Activated naive CD4-positive, alpha-beta T cell (primary cell): ENCODE results near the gene TMCO6.
"Not testable (repeated sequence)": the region's sequence is repeated elsewhere in the genome, so short reads cannot be mapped to it uniquely, and the experiment has no call there.

ENCODE experiments used
- DNase-seq, 4 experiments: peaks; one replicate each; lab custom pipeline; 2025; lab: John Stamatoyannopoulos, UW

Gene TMCO6

DNA sequence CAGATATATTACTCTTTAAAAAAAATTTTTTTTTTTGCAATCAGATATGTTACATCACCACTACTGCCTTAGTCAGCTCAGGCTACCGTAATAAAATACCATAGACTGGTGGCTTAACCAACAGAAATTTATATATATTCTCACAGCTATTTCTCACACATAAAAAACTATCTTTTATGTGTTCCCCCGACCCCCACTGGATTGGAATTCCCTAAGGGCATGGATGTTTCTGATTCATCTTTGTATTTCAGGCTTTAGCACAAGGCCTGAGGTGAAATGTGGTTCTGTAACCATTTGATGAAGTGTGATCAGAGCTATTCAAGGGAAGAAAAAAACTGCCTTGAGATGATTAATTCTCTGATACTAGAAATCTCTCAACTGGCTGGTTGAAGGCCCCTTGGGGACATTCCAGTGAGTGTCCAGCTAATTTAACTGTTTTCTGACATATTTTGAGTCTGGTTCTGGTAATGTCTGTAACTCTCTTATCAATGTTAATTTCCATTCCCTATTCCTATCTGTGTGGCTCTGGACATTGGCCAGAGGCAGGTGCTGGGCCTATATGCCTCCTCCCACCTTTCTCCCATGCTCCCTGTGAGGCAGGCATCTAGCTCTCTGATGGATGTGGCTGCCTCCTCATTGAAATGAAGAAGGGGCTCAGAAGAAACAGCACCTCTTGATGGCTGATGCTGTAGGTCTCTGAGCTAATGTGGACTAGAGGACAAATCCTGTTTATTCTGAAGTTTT is 8.8 kb upstream of the TMCO6 start:
- DNase-seq: no peak

DNA sequence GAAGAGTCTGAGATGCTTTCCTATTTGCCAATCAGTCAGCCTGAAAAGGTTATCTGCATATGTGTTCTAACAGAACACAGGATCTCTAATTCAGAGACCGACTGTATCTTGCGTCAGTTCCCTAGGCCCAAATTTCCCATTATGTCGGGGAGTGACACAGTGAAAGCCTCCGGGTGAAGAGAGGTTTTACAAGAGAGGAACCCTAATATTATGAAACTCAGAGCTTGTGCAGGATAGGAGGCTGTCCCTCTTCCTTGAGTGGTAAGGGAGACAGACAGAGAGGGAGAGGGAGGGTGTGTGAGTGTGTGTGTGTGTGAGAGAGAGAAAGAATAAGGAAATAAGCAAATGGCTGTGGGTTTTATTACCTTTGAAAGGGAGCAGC is 8.2 kb upstream of the TMCO6 start:
- DNase-seq: no peak

- peak in 1 of 4 experiments; percentile 41 for DNase-seq
Observed at GRCh38 chr5:140631831-140632365, 7.4 kb upstream of the TMCO6 start.

- DNase-seq: peak in 3 of 4 experiments; percentile 18 to 42 (median 34)
Observed at GRCh38 chr5:140632366-140633020, 6.8 kb upstream of the TMCO6 start.

DNA sequence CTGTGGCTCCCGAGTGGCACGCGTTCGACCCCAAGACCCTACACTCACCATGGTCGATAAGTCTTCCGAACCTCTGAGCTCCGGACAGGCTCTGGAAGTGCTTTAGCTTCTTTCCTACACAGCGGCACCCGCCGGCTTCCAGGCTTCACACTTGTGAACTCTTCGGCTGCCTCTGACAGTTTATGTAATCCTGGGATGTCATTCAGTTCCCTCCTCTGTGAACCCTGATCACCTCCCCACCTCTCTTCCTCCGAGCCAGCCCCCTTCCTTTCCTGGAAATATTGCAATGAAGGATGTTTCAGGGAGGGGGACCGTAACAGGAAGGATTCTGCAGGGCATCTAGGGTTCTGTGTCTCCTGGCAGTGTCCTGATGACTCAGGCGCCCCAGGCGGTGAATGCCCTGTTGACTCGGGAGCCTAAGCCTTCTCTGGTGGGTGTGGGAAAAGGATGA is 6.2 kb upstream of the TMCO6 start, which contains the start of gene CD14:
CD14 (minus strand) TSS at position 155 of the 451 bp plus-strand sequence; CDS start at position 51, 104 bp downstream.
- DNase-seq: no peak

- DNase-seq: no peak
Observed at GRCh38 chr5:140633501-140633900, 5.8 kb upstream of the TMCO6 start.

DNA sequence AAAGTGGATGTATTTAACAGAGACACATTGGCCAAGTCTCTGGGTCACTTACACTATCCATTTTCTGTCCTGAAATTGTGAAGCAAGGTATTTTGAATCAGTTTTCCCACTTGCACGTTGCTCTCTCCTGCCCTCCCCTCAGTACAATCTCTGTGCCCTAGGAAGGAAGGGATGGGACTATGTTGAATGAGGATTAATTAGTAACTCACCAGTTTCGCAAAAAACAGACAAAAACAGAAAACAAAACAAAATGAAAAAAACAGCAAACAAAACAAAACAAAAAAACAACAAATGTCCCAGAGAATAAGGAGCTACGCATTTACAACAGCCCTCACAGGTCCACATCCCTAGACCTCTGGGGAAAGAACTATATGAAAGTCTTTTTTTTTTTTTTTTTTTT is 5.1 kb upstream of the TMCO6 start:
- no peak for DNase-seq

DNA sequence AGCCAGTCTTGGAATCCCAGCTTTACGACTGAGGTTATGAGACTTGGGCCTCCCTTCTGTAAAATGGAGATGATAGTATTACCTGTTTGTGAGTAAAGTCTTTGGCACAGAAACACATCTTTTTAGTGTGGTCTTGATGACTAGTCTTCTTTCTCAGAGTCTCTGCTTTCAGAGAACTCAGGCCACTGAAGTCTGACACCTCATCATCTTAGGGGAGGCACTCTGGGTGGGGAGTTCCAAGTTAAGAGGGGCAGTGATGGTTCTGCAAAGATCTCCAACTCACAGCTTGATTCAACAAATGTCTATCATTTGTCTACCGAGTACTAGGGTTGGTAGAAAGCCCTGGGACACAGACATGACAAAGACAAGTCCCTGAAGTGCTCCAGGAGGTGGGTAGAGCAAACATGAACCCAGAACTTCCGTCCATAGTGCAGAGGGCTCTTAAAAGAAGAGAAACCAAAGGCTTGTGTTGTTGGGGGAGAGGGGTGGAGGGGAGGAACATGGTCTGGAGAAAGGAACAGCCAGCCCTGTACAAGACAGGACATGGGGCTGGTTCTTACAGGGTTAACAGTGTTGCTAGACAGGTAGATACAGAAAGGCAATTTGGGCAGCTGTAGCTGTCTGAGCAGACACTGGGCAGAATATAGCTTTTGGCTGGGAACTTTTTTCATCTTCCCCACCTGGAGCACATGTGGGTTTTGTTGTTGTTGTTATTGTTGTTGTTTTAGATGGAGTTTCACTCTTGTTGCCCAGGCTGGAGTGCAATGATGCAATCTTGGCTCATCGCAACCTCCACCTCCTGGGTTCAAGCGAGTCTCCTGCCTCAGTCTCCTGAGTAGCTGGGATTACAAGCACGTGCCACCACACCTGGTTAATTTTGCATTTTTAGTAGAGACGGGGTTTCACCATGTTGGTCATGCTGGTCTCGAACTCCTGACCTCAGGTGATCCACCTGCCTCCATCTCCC is 3.7 kb upstream of the TMCO6 start:
- no peak for DNase-seq

GRCh38 chr5:140637371-140638100 is 1.7 kb upstream of the TMCO6 start:
- no peak for DNase-seq

- DNase-seq: not testable (repeated sequence)
Observed at GRCh38 chr5:140638898-140639147, 428 bp upstream of the TMCO6 start.

DNA sequence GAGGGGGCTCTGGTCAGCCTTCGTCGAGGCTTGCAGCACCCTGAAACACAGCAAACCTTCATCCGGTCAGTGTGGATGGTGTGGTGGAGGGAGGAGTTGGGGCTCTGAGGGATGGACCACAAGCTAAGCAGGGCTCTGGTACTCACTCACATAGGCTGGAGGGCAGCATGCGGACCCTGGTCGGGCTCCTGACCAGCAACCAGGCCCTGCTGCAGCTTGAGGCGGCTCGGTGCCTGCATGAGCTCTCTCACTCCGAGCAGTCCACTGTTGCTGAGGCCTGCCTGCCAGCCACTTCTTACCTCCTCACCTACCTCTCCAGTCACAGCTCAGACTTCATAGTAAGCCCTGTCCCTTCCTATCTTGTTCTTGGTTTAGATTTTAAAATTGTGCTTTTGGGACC is 2.5 kb downstream of the TMCO6 start:
- no peak for DNase-seq

- DNase-seq: no peak
Observed at GRCh38 chr5:140642718-140643117, 3.5 kb downstream of the TMCO6 start.

- no peak for DNase-seq
Observed at GRCh38 chr5:140647042-140647419, 7.8 kb downstream of the TMCO6 start.

DNA sequence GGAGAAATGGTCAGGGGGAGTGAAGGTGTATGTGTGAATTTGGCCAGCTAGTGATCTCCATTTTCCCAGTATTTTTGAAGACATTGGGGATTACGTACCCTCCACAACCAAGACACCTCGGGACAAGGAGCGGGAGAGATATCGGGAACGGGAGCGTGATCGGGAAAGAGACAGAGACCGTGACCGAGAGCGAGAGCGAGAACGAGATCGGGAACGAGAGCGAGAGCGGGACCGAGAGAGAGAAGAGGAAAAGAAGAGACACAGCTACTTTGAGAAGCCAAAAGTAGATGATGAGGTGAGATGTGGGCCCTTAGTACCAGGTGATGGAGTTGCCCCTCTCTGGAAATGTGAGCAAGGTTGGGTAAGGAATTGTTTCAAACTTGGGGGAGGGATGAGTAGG is 19.6 kb downstream of the TMCO6 start:
- DNase-seq: no peak

DNA sequence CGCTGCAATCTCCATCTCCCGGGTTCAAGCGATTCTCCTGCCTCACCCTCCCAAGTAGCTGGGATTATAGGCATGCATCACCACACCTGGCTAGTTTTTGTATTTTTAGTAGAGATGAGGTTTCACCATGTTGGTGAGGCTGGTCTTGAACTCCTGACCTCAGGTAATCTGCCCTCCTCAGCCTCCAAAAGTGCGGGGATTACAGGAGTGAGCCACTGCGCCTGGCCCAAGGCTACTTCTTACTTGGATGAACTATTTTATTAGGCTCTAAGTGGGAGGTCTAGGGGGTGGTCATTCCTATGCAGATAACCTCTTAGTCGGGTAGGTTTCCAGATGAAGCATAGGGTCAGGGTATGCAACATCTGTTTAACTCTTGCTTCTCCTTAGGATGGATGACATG is 21.1 kb downstream of the TMCO6 start:
- not testable (repeated sequence) for DNase-seq

- no peak for DNase-seq
Observed at GRCh38 chr5:140664030-140664358, 24.7 kb downstream of the TMCO6 start.

GRCh38 chr5:140664359-140665119 is 25.3 kb downstream of the TMCO6 start, which contains the start of gene WDR55:
TSS of gene WDR55 (plus strand) at chr5:140664904. CDS start at chr5:140664913, 9 bp downstream.
- DNase-seq: peak; percentile 84 to 95 (median 90)

DNA sequence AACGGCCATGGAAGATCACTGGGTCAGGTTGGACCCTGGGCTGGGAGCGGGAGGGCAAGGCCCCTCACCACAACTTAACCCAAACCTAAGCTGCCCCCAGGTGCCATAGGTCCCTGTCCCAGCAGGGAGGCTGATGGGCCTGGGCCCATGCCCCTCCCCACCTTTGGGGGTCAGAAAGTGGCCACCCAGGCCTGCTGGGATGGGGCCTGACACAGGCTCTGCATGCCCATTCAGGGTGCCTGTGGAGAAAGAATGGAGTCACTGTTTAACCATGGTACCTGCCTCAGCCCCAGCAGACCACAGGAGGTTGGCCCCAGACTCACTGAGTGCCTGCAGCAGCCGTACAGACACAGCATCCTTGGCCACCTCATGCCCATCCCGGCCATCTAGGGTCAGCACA is 31.8 kb downstream of the TMCO6 start:
- DNase-seq: not testable (repeated sequence)

DNA sequence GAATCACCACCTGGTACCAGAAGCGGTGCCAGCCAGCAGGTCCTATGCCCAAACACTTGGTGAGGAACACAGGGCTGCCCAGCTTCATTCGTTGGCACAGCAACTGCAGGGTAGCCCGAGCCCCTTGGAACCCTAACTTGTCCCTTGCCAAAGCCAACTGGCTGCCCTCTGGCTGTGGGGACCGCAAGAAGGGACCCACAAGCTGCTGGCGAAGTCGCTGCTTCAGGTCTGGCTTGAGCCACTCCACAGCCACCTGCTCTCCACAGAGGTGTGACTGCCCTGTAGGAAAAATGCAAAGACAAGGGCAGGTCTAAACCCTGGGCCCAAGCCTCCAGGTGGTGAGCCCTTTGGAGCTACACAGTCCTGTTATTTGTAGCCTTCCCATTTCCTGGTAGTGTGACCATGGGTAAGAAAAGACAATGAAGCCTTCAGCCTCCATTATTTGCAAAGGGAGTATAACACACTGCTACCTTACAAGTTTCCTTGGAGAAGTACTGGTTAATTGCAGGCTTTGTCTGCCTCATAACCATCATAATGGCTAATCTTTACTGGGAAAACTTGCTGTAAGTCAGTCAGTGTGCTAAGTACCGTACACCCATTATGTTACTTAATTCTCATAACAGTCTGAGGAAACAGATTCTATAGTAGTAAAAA is 32.3 kb downstream of the TMCO6 start:
- DNase-seq: no peak

DNA sequence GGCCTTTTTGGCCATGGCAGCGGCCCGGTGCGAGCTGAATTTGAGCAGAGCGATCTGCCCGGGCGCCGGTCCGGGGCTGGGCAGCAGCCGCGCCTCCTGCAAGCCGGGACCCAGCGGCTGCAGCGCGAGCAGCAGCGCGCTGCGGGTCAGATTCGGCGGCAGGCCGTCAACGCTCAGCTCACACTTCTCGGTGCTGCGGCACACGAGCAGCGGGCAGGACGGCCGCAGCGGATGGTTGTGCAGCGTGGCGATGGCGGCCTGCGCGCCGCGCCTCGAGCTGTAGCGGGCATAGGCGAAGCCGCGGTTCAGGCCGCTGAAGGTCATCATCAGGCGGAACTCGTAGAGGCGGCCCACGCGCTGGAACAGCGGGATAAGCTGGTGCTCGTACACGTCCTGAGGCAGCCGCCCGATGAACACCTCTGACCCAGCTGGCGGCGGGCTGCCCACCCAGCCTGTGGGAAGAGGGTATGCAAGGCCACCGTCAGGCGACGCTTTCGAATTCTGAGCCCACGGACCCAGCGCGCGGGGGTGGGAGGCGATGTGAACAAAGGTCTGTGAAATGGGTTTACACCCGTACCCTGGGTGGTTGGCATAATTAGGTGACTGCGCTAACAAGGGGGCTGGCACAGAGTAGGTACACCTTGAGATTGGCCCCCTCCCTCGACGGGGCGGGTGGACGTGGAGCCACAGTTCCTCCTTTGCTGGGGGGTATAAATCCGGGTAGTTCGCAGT is 33.4 kb downstream of the TMCO6 start:
- no peak for DNase-seq
